AG04450 (cell line): Measurements from ENCODE around the gene DDX18. TPM values are rescaled to one million over a fixed set of nuclear protein-coding genes. Genes with fewer than 3 reads are reported as not detected.

Source experiments
- CTCF ChIA-PET: fragments of 300-600, 350-600 bp; formaldehyde crosslinking; extraction: SDS; loops from one replicate; lab custom pipeline; 2022; ENCODE audit warnings: antibody characterized with exemption, inconsistent platforms; lab: Charles Lee
- POLR2A ChIA-PET: fragments of 350-600 bp; formaldehyde crosslinking; extraction: SDS; loops from one replicate; lab custom pipeline; 2021; ENCODE audit warnings: antibody characterized with exemption, inconsistent platforms; lab: Yijun Ruan, JAX
- DNase-seq: peaks from one replicate; pipeline ENCODE4 v3.0.0-alpha.2; 2011; ENCODE audit warnings: low read depth, low spot score
- H3K27ac ChIP-seq: one replicate; pipeline ENCODE4 v1.5.1; 2012; ENCODE audit warnings: low read depth, low read length, control low read depth
- H3K27me3 ChIP-seq: one replicate; pipeline ENCODE4 v1.6.0; 2012; ENCODE audit warnings: low read length; ENCODE audit not compliant: control insufficient read depth, insufficient read depth
- H3K4me3 ChIP-seq: 2 replicates; pipeline ENCODE4 v1.5.1; 2011; ENCODE audit warnings: mild to moderate bottlenecking, low read depth, low read length, control low read depth
- H3K9me3 ChIP-seq: 2 replicates; pipeline ENCODE4 v1.5.1; 2012; ENCODE audit warnings: low read length; ENCODE audit not compliant: control insufficient read depth, insufficient read depth
- polyA plus RNA-seq: library from polyadenylated mRNA; depleted of rRNA; stranded (reverse); fragments of >200 nt; gene quantifications from 2 replicates; pipeline ENCODE4 v1.2.3, GENCODE V29; 2011; rRNA removed
- TF ChIP-seq, protein P1 (sequence below): IDR thresholded peaks from 2 replicates; pipeline ENCODE4 v1.5.1; 2011; ENCODE audit warnings: low read depth, low read length, control low read depth, inconsistent platforms

DDX18 gene
- polyA plus RNA-seq, 1 experiment, result 53.5 TPM

DNA sequence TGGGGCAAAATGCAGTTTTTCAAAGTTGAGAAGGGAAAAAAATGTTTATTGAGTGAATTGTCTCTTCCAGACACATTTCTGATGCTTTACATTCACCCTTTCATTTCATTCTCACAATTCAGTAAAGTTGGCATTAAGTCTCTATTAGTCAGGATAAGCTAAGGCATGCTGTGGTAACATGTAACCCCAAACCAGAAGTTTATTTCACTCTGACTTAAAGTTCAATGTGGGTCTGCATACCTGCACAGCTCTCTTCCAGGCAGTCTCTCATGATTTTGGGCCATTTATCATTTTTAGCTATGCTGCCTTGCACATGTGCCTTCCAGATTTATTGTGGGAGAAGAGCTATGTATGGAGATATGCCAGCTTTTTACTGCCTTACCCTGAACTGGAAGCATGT, 48.0 kb downstream of the DDX18 start:
- Histone ChIP-seq H3K4me3 (no peak overlapping the region), H3K27me3 (peaks cover 3% of the 10 kb centered on the region), H3K27ac (no peak overlapping the region), H3K9me3 (peaks cover 22% of the 10 kb centered on the region)
- CTCF ChIA-PET, result interaction anchor here (0.6 to 0.9 kb wide), 2 partner anchors 132 to 141 kb away, joined by 3 read pairs; no protein-coding TSS in a partner anchor
- TF ChIP-seq, protein P1, sequence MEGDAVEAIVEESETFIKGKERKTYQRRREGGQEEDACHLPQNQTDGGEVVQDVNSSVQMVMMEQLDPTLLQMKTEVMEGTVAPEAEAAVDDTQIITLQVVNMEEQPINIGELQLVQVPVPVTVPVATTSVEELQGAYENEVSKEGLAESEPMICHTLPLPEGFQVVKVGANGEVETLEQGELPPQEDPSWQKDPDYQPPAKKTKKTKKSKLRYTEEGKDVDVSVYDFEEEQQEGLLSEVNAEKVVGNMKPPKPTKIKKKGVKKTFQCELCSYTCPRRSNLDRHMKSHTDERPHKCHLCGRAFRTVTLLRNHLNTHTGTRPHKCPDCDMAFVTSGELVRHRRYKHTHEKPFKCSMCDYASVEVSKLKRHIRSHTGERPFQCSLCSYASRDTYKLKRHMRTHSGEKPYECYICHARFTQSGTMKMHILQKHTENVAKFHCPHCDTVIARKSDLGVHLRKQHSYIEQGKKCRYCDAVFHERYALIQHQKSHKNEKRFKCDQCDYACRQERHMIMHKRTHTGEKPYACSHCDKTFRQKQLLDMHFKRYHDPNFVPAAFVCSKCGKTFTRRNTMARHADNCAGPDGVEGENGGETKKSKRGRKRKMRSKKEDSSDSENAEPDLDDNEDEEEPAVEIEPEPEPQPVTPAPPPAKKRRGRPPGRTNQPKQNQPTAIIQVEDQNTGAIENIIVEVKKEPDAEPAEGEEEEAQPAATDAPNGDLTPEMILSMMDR, result no peak
- no peak for DNase-seq
- POLR2A ChIA-PET, result no interaction called here

DNA sequence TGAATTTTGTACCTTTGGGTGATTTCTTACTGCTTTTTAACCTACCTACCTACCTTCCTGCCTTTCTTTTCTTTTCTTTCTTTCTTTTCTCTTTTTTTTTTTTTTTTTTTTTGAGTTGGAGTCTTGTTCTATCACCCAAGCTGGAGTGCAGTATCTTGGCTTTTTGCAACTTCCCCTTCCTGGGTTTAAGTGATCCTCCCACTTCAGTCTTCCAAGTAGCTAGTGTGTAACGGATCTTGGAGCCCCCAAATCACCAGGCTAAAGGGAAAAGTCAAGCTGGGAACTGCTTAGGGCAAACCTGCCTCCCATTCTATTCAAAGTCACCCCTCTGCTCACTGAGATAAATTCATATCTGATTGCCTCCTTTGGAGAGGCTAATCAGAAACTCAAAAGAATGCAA, 61.3 kb downstream of the DDX18 start:
- DNase-seq, result no peak
- Histone ChIP-seq H3K4me3 (no peak overlapping the region), H3K27ac (no peak overlapping the region), H3K27me3 (peaks cover 4% of the 10 kb centered on the region), H3K9me3 (no peaks in the 10 kb centered on the region)
- CTCF ChIA-PET, result no interaction called here
- POLR2A ChIA-PET, result interaction anchor here (0.6 kb wide), 1 partner anchor 80 kb away, joined by 3 read pairs; no protein-coding TSS in a partner anchor
- TF ChIP-seq, protein P1, result no peak

DNA sequence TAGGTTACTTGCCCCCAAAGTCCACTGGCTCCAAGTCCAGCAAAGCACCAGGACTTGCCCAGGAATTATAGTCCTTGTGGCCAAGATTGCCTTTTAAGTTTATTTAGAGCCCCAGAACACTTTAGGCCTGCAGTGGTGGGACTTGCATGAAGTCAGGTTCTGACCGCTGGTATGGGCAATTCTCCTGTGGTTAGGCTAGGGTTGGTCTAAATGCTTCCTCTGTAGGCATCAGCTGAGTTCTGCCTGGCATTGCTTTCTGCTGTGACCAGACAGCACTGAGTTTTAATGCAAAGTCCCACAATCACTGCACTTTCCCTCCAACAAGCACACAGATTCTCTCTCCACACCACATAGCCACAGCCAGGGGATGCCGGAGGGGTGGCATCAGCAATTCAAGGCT, 64.5 kb downstream of the DDX18 start:
- Histone ChIP-seq H3K4me3 (no peak overlapping the region), H3K9me3 (no peaks in the 10 kb centered on the region), H3K27ac (no peak overlapping the region), H3K27me3 (peaks cover 4% of the 10 kb centered on the region)
- TF ChIP-seq, protein P1, result no peak
- CTCF ChIA-PET, result no interaction called here
- POLR2A ChIA-PET, result no interaction called here
- DNase-seq, result no peak

Other genes starting within 250 kb of the DDX18 start
- 17.7 and 19.9 TPM in 2 replicates for gene CCDC93, start 199.4 kb downstream of the DDX18 start, polyA plus RNA-seq